Natural killer cell treated with Interleukin-12 subunit alpha and Interleukin-12 subunit beta and Interleukin-15 and Interleukin-18, amount 100 ng/mL, for 72 hours (primary cell): ENCODE results near the gene HOXB2. TPM values are rescaled to one million over a fixed set of nuclear protein-coding genes. Genes with fewer than 3 reads are reported as not detected.
A peak's percentile ranks its signal among the peaks of the same experiment; 100 is the strongest.

ENCODE experiments used
- ATAC-seq, 2 donors: fragments of 150-1000 bp; cut with Tn5 transposase in 1 of 2; sonication (Bioruptor Pico), chemical (Tn5 transposase) in 1 of 2; 2 replicates each; pipeline ENCODE4 v1.10.0; 2021
- DNase-seq: peaks from one replicate; pipeline ENCODE4 v3.0.0; 2022; ENCODE audit warnings: low spot score
- H3K27ac Mint-ChIP-seq, 2 donors: 1 replicate in 1 of 2; 2 replicates in 1 of 2; pipeline ENCODE4 v1.8.0; 2022; ENCODE audit warnings: mixed read lengths in 2 of 2, mild to moderate bottlenecking in 1 of 2, moderate library complexity in 1 of 2
- H3K27me3 Mint-ChIP-seq, 2 donors: 1 replicate in 1 of 2; 2 replicates in 1 of 2; pipeline ENCODE4 v1.8.0; 2022; ENCODE audit warnings: mixed read lengths in 2 of 2
- H3K36me3 Mint-ChIP-seq: one replicate; pipeline ENCODE4 v1.8.0; 2022; ENCODE audit warnings: mixed read lengths
- H3K4me1 Mint-ChIP-seq, 2 donors: 1 replicate in 1 of 2; 2 replicates in 1 of 2; pipeline ENCODE4 v1.8.0; 2022; ENCODE audit warnings: low read depth in 2 of 2, mixed read lengths in 2 of 2, mild to moderate bottlenecking in 1 of 2
- H3K4me3 Mint-ChIP-seq: one replicate; pipeline ENCODE4 v1.8.0; 2022; ENCODE audit warnings: mixed read lengths
- H3K9me3 Mint-ChIP-seq: 2 replicates; pipeline ENCODE4 v1.8.0; 2022; ENCODE audit warnings: mixed read lengths
- total RNA-seq, 2 donors: library from RNA; stranded (reverse); gene quantifications; one replicate each; pipeline ENCODE4 v1.2.3, GENCODE V29; 2022

The HOXB2 gene
- 10 to 100 TPM; 20.8 to 30.0 TPM for total RNA-seq

GRCh38 chr17:48545022-48545375 is at the start of gene HOXB2:
TSS of gene HOXB2 (minus strand) at chr17:48545109. CDS start at chr17:48544911, 198 bp downstream.
- no peaks in the 10 kb centered on the region for H3K9me3 Mint-ChIP-seq
- H3K4me3 Mint-ChIP-seq: peak within 1 kb of the TSS; percentile 94
- peaks cover 45 to 51% of the 10 kb centered on the region in 2 donors for H3K4me1 Mint-ChIP-seq
- DNase-seq: no peak
- no peak for ATAC-seq
- peaks cover 10% of the 10 kb centered on the region for H3K36me3 Mint-ChIP-seq
- H3K27ac Mint-ChIP-seq: peak within 1 kb of the TSS; percentile 99 to 100
- no peaks in the 10 kb centered on the region for H3K27me3 Mint-ChIP-seq

DNA sequence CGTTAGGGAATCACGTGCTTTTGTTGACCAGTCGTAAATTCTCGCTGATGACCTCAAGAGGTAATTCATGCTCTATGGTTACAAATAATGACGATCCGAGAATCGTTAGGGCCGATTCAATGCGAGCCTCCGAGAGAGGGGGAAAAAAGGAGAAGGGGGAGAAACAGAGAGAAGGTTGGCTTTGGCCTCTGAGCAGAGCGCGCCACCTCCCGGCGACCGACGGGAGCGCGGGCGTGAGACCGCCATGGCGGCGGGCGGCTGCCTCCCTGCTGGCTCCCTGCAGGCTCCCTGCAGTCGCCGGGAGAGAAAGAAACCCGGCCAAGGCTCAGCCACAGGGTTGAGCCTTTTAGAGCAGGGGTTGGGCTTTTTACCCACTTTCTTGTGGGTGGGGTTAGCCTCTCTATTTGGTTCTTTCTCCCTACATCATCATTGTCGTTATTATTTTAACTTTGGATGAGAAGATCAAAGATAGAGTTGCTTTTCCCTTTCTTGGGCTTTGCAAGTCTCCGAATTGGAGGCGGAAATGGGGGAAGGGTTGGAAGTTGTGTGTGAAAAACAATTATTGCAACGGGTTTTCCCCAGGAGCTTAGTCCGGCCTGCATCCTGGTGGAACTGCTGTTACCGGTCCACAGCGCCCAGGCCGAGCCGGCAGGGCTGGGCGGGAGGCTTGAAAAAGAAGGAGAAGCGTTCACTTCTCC is 49.1 kb upstream of the HOXB2 start:
- ATAC-seq: peak; percentile 65 to 81
- Mint-ChIP-seq H3K27ac (peak overlapping the region in 1 of 2 donors; percentile 37), H3K27me3 (peaks cover 51 to 52% of the 10 kb centered on the region in 2 donors), H3K4me3 (peak overlapping the region; percentile 88), H3K36me3 (no peaks in the 10 kb centered on the region), H3K4me1 (peaks cover 45 to 55% of the 10 kb centered on the region in 2 donors), H3K9me3 (no peaks in the 10 kb centered on the region)
- peak; percentile 78 for DNase-seq

DNA sequence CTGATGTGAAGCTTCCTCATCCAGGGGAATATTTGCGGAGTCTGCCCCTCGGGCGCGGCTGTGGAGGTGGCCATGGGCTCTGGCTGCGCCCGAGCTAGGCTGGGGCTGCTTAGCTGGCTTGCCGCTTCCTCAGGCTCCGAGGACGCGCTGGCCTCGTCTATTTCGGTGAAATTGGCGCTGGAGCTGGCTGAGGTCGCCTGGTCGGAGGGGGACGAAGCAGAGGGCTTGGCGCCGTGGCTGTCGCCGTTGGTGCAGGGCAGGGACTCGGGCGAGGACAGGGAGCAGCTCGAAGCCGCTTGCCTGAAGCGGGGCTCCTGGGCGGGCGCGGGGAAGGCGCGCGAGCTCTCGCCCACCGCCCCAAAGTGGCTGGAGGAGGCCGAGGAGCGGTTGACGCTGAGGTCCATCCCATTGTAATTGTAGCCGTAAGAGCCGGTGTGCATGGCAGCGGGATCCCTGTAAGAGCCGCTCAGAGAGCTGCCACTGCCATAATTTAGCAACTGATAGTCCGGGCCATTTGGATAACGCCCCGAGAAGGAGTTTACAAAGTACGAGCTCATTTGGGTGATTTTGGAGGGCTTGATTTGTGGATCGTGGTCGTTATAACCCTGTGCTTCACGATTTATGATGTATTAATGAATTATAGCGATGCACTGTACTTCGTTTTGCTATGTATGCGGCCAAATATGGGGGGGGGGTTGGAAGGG is 48.4 kb upstream of the HOXB2 start, which contains the start of gene HOXB5:
TSS of gene HOXB5 (minus strand) at position 654 of the 704 bp plus-strand sequence. CDS start at position 557, 97 bp downstream.
- H3K36me3 Mint-ChIP-seq: no peaks in the 10 kb centered on the region
- no peaks in the 10 kb centered on the region for H3K9me3 Mint-ChIP-seq
- H3K27ac Mint-ChIP-seq: peak within 1 kb of the TSS; percentile 37 to 39
- peaks cover 51 to 59% of the 10 kb centered on the region in 2 donors for H3K27me3 Mint-ChIP-seq
- ATAC-seq (peak; percentile 26 to 43), DNase-seq (no peak)
- peaks cover 43 to 49% of the 10 kb centered on the region in 2 donors for H3K4me1 Mint-ChIP-seq
- H3K4me3 Mint-ChIP-seq: peak within 1 kb of the TSS; percentile 88

DNA sequence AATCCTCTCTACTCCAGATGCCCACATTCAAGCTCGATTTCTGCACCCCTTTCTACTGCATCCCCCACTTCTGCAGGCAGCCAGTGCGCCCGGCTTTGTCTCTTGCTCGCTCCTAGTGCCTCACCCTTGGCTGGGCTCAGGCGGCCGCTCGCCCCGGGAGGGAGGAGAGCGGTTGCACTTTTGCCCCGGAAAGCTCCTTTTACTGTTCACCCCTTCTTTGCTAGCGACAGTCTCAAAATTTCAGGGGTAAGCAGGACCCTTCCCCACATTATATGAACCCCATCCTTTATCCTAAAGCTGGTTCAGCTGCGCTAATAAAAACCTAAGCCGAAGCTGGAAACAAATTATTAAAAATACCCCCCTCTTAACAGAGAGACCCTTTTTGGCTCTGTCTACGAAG is 47.7 kb upstream of the HOXB2 start:
- Mint-ChIP-seq H3K4me1 (peaks cover 38 to 42% of the 10 kb centered on the region in 2 donors), H3K27me3 (peaks cover 48 to 59% of the 10 kb centered on the region in 2 donors), H3K9me3 (no peaks in the 10 kb centered on the region), H3K4me3 (peak overlapping the region; percentile 88), H3K27ac (peak overlapping the region in 1 of 2 donors; percentile 39), H3K36me3 (no peaks in the 10 kb centered on the region)
- DNase-seq: no peak
- ATAC-seq: peak in 1 of 2 donors; percentile 37

DNA sequence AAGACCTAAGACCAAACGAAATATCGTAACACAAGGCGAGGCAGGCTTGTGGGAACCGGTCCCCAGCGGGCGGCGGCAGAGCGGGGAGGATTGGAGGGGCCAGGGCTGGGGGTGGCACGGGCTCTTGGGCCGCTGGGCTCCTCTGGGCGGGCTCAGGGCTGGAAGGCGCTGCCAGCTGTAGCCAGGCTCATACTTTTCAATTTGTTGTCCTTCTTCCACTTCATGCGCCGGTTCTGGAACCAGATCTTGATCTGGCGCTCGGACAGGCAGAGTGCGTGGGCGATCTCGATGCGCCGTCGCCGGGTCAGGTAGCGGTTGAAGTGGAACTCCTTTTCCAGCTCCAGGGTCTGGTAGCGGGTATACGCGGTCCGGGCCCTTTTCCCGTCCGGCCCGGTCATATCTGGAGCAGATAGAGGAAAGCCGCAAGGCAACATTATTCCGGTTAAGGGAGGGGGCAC is 47.2 kb upstream of the HOXB2 start:
- Mint-ChIP-seq H3K9me3 (no peaks in the 10 kb centered on the region), H3K4me1 (peaks cover 37 to 39% of the 10 kb centered on the region in 2 donors), H3K36me3 (no peaks in the 10 kb centered on the region), H3K27ac (no peak overlapping the region), H3K4me3 (no peak overlapping the region), H3K27me3 (peaks cover 46 to 59% of the 10 kb centered on the region in 2 donors)
- DNase-seq (no peak), ATAC-seq (no peak)

DNA sequence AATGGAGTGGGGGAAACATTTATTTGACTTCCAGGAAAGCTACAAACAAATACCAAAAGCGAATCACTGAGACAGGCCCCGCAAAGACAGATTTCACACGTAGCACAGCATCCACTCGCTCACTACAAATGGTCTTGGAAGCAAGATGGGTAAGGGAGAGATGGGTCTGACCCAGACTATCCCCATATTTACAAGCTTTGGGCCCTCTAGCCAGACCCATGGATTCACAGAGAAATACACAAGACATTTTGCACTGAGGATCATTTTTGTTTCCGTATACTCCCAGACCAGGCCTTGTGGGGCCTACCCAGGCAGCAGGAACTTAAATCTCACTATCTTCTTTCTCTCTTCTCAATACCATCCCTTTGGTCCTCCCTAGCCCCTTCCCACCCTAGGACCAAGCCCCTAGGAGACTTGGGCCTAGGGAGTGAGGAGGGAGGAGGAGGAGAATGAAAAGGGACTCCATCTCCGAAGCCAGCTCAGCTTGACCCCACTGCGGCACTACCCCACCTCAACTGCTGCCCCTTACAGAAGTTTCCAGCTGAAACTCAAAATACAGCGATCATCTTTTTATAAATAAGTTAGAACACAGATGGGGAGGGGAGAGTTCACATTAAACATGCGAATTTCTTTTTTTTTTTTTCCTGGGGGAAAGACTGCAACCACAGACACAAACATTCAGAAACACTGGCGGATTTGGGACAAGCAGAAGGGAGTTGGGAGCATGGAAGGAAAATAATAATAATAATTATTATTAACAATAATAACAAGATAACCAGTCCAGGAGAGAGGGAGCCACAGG is 46.5 kb upstream of the HOXB2 start:
- Mint-ChIP-seq H3K9me3 (no peaks in the 10 kb centered on the region), H3K36me3 (no peaks in the 10 kb centered on the region), H3K4me3 (peak overlapping the region; percentile 40), H3K27ac (no peak overlapping the region), H3K27me3 (peaks cover 40 to 55% of the 10 kb centered on the region in 2 donors), H3K4me1 (peaks cover 32 to 35% of the 10 kb centered on the region in 2 donors)
- no peak for ATAC-seq
- no peak for DNase-seq

GRCh38 chr17:48590607-48591161 is 45.8 kb upstream of the HOXB2 start:
- Mint-ChIP-seq H3K27ac (no peak overlapping the region), H3K9me3 (no peaks in the 10 kb centered on the region), H3K27me3 (peaks cover 32 to 55% of the 10 kb centered on the region in 2 donors), H3K4me1 (peaks cover 32 to 37% of the 10 kb centered on the region in 2 donors), H3K36me3 (no peaks in the 10 kb centered on the region), H3K4me3 (peak overlapping the region; percentile 6)
- DNase-seq: no peak
- ATAC-seq: no peak

DNA sequence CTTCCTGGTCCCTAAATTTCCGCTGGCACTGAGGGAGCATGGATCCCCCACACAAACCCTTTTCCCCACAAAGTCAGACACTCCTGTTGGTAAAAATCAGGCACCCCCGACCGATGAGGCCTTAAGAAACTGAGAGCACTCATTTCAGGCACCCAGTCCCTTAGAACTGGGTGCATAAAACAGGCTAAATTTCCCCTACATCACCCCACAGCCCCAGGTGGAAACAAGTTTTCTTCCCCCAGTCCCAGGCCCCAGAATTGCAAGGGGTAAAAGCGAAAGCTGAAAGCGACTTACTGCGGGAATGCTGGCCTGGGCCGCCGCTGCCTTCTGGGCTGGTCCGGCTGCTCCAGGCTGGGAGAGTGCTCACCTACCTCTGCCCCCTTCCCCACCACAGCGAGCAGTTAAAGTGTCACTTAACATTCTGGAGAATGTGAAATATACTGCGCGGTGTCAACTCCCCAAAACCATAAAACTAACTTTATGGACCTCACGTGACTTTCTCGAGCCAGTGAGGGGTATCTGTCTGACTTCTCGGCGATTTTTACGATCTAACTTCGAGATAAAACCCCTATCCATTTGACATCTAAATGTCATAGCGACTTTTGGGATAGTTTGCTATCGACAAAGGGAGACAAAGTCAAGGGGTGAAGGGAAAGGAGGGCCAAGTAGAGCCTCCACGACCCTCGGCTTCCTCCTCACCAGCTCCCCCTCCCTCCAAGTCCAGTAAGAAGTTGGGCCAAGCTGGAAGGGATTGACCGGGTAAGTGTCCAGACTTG is 45.1 kb upstream of the HOXB2 start, which contains the start of gene HOXB3:
TSS of gene HOXB3 (minus strand) at position 411 of the 776 bp plus-strand sequence. CDS start 37,767 bp downstream, outside the sequence.
- Mint-ChIP-seq H3K27ac (no peak within 1 kb of the TSS), H3K4me3 (peak within 1 kb of the TSS; percentile 6), H3K4me1 (peaks cover 33 to 43% of the 10 kb centered on the region in 2 donors), H3K9me3 (no peaks in the 10 kb centered on the region), H3K36me3 (no peaks in the 10 kb centered on the region), H3K27me3 (peaks cover 25 to 52% of the 10 kb centered on the region in 2 donors)
- ATAC-seq (no peak), DNase-seq (no peak)

- Mint-ChIP-seq H3K27me3 (peaks cover 24 to 52% of the 10 kb centered on the region in 2 donors), H3K4me3 (no peak overlapping the region), H3K27ac (no peak overlapping the region), H3K4me1 (peaks cover 41 to 48% of the 10 kb centered on the region in 2 donors), H3K9me3 (no peaks in the 10 kb centered on the region), H3K36me3 (no peaks in the 10 kb centered on the region)
- ATAC-seq: no peak
- no peak for DNase-seq
Measured at GRCh38 chr17:48589060-48589830, 44.3 kb upstream of the HOXB2 start.

GRCh38 chr17:48588528-48588927 is 43.6 kb upstream of the HOXB2 start:
- ATAC-seq (no peak), DNase-seq (no peak)
- Mint-ChIP-seq H3K27ac (no peak overlapping the region), H3K4me3 (no peak overlapping the region), H3K4me1 (peaks cover 39 to 42% of the 10 kb centered on the region in 2 donors), H3K27me3 (peaks cover 24 to 57% of the 10 kb centered on the region in 2 donors), H3K36me3 (no peaks in the 10 kb centered on the region), H3K9me3 (no peaks in the 10 kb centered on the region)

- no peak for ATAC-seq
Measured at GRCh38 chr17:48588074-48588415, 43.1 kb upstream of the HOXB2 start.

More at GRCh38 chr17:48588074-48588415, 43.1 kb upstream of the HOXB2 start:
- H3K4me1 Mint-ChIP-seq: peaks cover 37 to 40% of the 10 kb centered on the region in 2 donors
- no peaks in the 10 kb centered on the region for H3K36me3 Mint-ChIP-seq
- H3K9me3 Mint-ChIP-seq: no peaks in the 10 kb centered on the region
- DNase-seq: no peak
- H3K27me3 Mint-ChIP-seq: peaks cover 24 to 57% of the 10 kb centered on the region in 2 donors
- no peak overlapping the region for H3K4me3 Mint-ChIP-seq
- no peak overlapping the region for H3K27ac Mint-ChIP-seq
